Measurements from ENCODE around the gene FAM110A. TPM values are rescaled to one million over a fixed set of nuclear protein-coding genes. Genes with fewer than 3 reads are reported as not detected.

The FAM110A gene
- total and polyA plus RNA-seq, 9 of the 15 experiments (the other 6 are each of a cell fraction or from before 2014, with no cell fraction given): 0.73 to 15.5 (median 3.6) TPM

GRCh38 chr20:891706-892080 is 58.2 kb downstream of the FAM110A start:
- no peaks in the 10 kb centered on the region for H3K4me1 ChIP-seq (replicated peaks in 1 of 2; ENCODE audit: control insufficient read depth in 2 of 2, insufficient read depth in 2 of 2, low read length in 2 of 2)
- no peaks in the 10 kb centered on the region for H4K20me1 ChIP-seq (replicated peaks; ENCODE audit: control insufficient read depth, insufficient read depth, low read length)
- peaks cover 3 to 29% of the 10 kb centered on the region in 2 experiments; a peak in 4 of 5 replicates for H3K27me3 ChIP-seq (ENCODE audit: control insufficient read depth in 2 of 2, insufficient read depth in 2 of 2, low read length in 2 of 2)
- no peaks in the 10 kb centered on the region for H3K36me3 ChIP-seq (ENCODE audit: control insufficient read depth, insufficient read depth, low read length)
- no peak for FAIRE-seq
- no peak overlapping the region for H3K9ac ChIP-seq (ENCODE audit: insufficient read depth in 1 of 2, low read depth in 2 of 2, low read length in 2 of 2)
- no peaks in the 10 kb centered on the region for H3K9me1 ChIP-seq (ENCODE audit: control insufficient read depth, insufficient read depth, low read length)
- no peak for TF ChIP-seq RNF2 (IDR thresholded peaks at IDR 0.05)
- no peak for TF ChIP-seq GTF2A2 (tag; IDR thresholded peaks at IDR 0.05)
- no peak for TF ChIP-seq MAX (CRISPR knock-in tag; IDR thresholded peaks at IDR 0.05)
- no peak for TF ChIP-seq MBD2 (IDR thresholded peaks at IDR 0.05; ENCODE audit: borderline replicate concordance, low read depth)
- no peak for TF ChIP-seq BCLAF1 (IDR thresholded peaks at IDR 0.05; ENCODE audit: borderline replicate concordance in 1 of 2, control insufficient read depth in 1 of 2, low read depth in 2 of 2, low read length in 1 of 2)
- no peak for TF ChIP-seq MEF2D (tag; conservative IDR thresholded peaks at IDR 0.05; ENCODE audit: low read depth)
- TF ChIP-seq CREB3 (tag; conservative IDR thresholded peaks at IDR 0.05; ENCODE audit: low read depth): no peak
- no peak for TF ChIP-seq NR1H2 (CRISPR knock-in tag; IDR thresholded peaks at IDR 0.05)
- no peak for TF ChIP-seq ASH1L (IDR thresholded peaks at IDR 0.05; ENCODE audit: borderline replicate concordance, low read depth, partially characterized antibody)
- no peak for TF ChIP-seq CTBP1 (IDR thresholded peaks at IDR 0.05; ENCODE audit: borderline replicate concordance)
- no peak for TF ChIP-seq SRSF9 (IDR thresholded peaks at IDR 0.05; ENCODE audit: borderline replicate concordance, low read depth, low read length)
- no peak for TF ChIP-seq CREB1 (IDR thresholded peaks at IDR 0.05)
- TF ChIP-seq CREB1 (CRISPR knock-in tag; IDR thresholded peaks at IDR 0.05): no peak
- no peak for TF ChIP-seq HIVEP1 (CRISPR knock-in tag; IDR thresholded peaks at IDR 0.05)
- TF ChIP-seq ELF1 (tag; IDR thresholded peaks at IDR 0.05): no peak
- no peak for TF ChIP-seq E2F8 (IDR thresholded peaks at IDR 0.05; ENCODE audit: low read depth, partially characterized antibody)
- no peak overlapping the region for H3K4me2 ChIP-seq (ENCODE audit: insufficient read depth, low read length)
- no peak for ATAC-seq
- no peak overlapping the region for H3K4me3 ChIP-seq
- WGBS (ENCODE audit: insufficient coverage, low coverage, missing lambda C conversion rate): 0% methylated on average over 4 of the region's 4 CpGs
- no peaks in the 10 kb centered on the region for H3K79me2 ChIP-seq (ENCODE audit: control insufficient read depth, insufficient read depth, low read length)
- H3K9me3 ChIP-seq (replicated peaks; ENCODE audit: control insufficient read depth, insufficient read depth, low read depth, low read length): no peaks in the 10 kb centered on the region
- no peak overlapping the region for H3K27ac ChIP-seq (ENCODE audit: extremely low read depth, low read depth, low read length)
- POLR2A ChIA-PET: interaction anchor here (0.6 kb wide), 1 partner anchor 7 kb away, joined by 3 read pairs; no protein-coding TSS in a partner anchor
- intact Hi-C loops (cut with micrococcal nuclease): no loop called here
- no TSS peak for BruUV-seq (replicated peaks)
- in situ Hi-C loops (cut with MboI): no loop called here
- DNase-seq (ENCODE audit: extremely low read depth in 1 of 4, low spot score in 3 of 4): no peak
- CTCF ChIA-PET (ENCODE audit: low intra/inter-chr PET ratio): no interaction called here
- no peak overlapping the region for H2AFZ ChIP-seq (ENCODE audit: low read depth, low read length)
